Lung (tissue), 12 donors: ENCODE measurements around the gene AMACR. TPM values are rescaled to one million over a fixed set of nuclear protein-coding genes. Genes with fewer than 3 reads are reported as not detected.
A peak's percentile ranks its signal among the peaks of the same experiment; 100 is the strongest.

Source experiments
- ATAC-seq: fragments of 200-7000 bp; cut with Tn5 transposase; one replicate; pipeline ENCODE4 v1.9.1; 2020; ENCODE audit warnings: moderate number of reproducible peaks; ENCODE audit not compliant: insufficient read depth, low FRiP score
- DNase-seq, 3 donors: peaks; one replicate each; pipeline ENCODE4 v3.0.0-alpha.2; 2013 to 2017
- H3K27ac ChIP-seq, 2 donors: one replicate each; pipeline ENCODE4 v1.5.1; 2013; ENCODE audit warnings: mild to moderate bottlenecking in 2 of 2, moderate library complexity in 2 of 2, control low read depth in 1 of 2, inconsistent platforms in 1 of 2, low read depth in 1 of 2, low read length in 1 of 2
- H3K27me3 ChIP-seq, 3 donors: one replicate each; pipeline ENCODE4 v1.5.1; 2013; ENCODE audit warnings: low read length in 2 of 3; ENCODE audit not compliant: control insufficient read depth in 3 of 3, insufficient read depth in 3 of 3
- H3K36me3 ChIP-seq, 4 donors: one replicate each; pipeline ENCODE4 v1.5.1; 2013; ENCODE audit warnings: low read length in 4 of 4, mild to moderate bottlenecking in 1 of 4, moderate library complexity in 1 of 4; ENCODE audit not compliant: control insufficient read depth in 4 of 4, insufficient read depth in 4 of 4
- H3K4me1 ChIP-seq, 5 donors: one replicate each; pipeline ENCODE4 v1.5.1; 2013; ENCODE audit warnings: low read length in 5 of 5, mild to moderate bottlenecking in 2 of 5, moderate library complexity in 1 of 5; ENCODE audit not compliant: control insufficient read depth in 5 of 5, insufficient read depth in 5 of 5
- H3K4me3 ChIP-seq: one replicate; pipeline ENCODE4 v1.5.1; 2013; ENCODE audit warnings: mild to moderate bottlenecking, control low read depth, moderate library complexity
- H3K9ac ChIP-seq, 2 donors: one replicate each; pipeline ENCODE4 v1.5.1; 2013; ENCODE audit warnings: low read length in 2 of 2, control low read depth in 1 of 2; ENCODE audit not compliant: insufficient read depth in 1 of 2
- H3K9me3 ChIP-seq, 4 donors: one replicate each; pipeline ENCODE4 v1.5.1; 2013; ENCODE audit warnings: low read length in 3 of 4, mild to moderate bottlenecking in 1 of 4, moderate library complexity in 1 of 4; ENCODE audit not compliant: control insufficient read depth in 4 of 4, insufficient read depth in 3 of 4
- WGBS, 2 donors: extraction: QIAGEN DNeasy Blood & Tissue Kit; methylation state at CpG; one replicate each; pipeline ENCODE4 v1.1.7; 2013; 5-methylcytosine and 5-hydroxymethylcytosine counted together
- polyA plus RNA-seq, 2 donors: library from polyadenylated mRNA; stranded (reverse); fragments of 200-250 nt; gene quantifications; one replicate each; pipeline ENCODE4 v1.2.1, GENCODE V29; 2013
- total RNA-seq, 2 donors: library from RNA; depleted of rRNA in 1 of 2; stranded (reverse); fragments of >200 nt in 1 of 2; gene quantifications; one replicate each; pipeline ENCODE4 v1.2.1, GENCODE V29; 2014 to 2021
- TF ChIP-seq, protein P1 (sequence below): IDR thresholded peaks from 2 replicates; pipeline ENCODE4 v1.5.1; 2012; ENCODE audit warnings: mild to moderate bottlenecking; ENCODE audit errors: control extremely low read depth, extremely low read depth
- donor health status: control.
- donor health status: control.
- donor health status: Bipolar disorder and iron deficiency.
- donor health status: healthy.
- donor health status: DM: yes; HTN: yes; CAD: no.

The AMACR gene
- total and polyA plus RNA-seq, 4 donors, result 5.9 to 16.1 (median 8.2) TPM

GRCh38 chr5:33973271-33973670, 34.6 kb downstream of the AMACR start:
- 69 to 90% methylated on average over 2 of the region's 2 CpGs for WGBS, 2 donors

GRCh38 chr5:33969572-33970452, 38.0 kb downstream of the AMACR start:
- no peaks in the 10 kb centered on the region for H3K9me3 ChIP-seq
- H3K27ac ChIP-seq, result no peak overlapping the region
- no peak overlapping the region for H3K4me3 ChIP-seq
- WGBS, 2 donors, result 51 to 53% methylated on average over 10 of the region's 10 CpGs
- TF ChIP-seq, protein P1, sequence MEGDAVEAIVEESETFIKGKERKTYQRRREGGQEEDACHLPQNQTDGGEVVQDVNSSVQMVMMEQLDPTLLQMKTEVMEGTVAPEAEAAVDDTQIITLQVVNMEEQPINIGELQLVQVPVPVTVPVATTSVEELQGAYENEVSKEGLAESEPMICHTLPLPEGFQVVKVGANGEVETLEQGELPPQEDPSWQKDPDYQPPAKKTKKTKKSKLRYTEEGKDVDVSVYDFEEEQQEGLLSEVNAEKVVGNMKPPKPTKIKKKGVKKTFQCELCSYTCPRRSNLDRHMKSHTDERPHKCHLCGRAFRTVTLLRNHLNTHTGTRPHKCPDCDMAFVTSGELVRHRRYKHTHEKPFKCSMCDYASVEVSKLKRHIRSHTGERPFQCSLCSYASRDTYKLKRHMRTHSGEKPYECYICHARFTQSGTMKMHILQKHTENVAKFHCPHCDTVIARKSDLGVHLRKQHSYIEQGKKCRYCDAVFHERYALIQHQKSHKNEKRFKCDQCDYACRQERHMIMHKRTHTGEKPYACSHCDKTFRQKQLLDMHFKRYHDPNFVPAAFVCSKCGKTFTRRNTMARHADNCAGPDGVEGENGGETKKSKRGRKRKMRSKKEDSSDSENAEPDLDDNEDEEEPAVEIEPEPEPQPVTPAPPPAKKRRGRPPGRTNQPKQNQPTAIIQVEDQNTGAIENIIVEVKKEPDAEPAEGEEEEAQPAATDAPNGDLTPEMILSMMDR, result peak; percentile 43
- H3K27me3 ChIP-seq, result no peaks in the 10 kb centered on the region
- no peak overlapping the region for H3K9ac ChIP-seq
- peaks cover 0 to 16% (median 4%) of the 10 kb centered on the region in 5 donors for H3K4me1 ChIP-seq
- peak; percentile 52 to 85 (median 71) for DNase-seq
- no peak for ATAC-seq
- no peaks in the 10 kb centered on the region for H3K36me3 ChIP-seq

More at GRCh38 chr5:33973271-33973670, 34.6 kb downstream of the AMACR start:
- Histone ChIP-seq H3K36me3 (no peaks in the 10 kb centered on the region), H3K27me3 (no peaks in the 10 kb centered on the region), H3K4me3 (no peak overlapping the region), H3K4me1 (peaks cover 0 to 19% (median 4%) of the 10 kb centered on the region in 5 donors), H3K9ac (no peak overlapping the region), H3K27ac (no peak overlapping the region), H3K9me3 (no peaks in the 10 kb centered on the region)
- TF ChIP-seq, protein P1, result no peak
- ATAC-seq (no peak), DNase-seq (no peak)

DNA sequence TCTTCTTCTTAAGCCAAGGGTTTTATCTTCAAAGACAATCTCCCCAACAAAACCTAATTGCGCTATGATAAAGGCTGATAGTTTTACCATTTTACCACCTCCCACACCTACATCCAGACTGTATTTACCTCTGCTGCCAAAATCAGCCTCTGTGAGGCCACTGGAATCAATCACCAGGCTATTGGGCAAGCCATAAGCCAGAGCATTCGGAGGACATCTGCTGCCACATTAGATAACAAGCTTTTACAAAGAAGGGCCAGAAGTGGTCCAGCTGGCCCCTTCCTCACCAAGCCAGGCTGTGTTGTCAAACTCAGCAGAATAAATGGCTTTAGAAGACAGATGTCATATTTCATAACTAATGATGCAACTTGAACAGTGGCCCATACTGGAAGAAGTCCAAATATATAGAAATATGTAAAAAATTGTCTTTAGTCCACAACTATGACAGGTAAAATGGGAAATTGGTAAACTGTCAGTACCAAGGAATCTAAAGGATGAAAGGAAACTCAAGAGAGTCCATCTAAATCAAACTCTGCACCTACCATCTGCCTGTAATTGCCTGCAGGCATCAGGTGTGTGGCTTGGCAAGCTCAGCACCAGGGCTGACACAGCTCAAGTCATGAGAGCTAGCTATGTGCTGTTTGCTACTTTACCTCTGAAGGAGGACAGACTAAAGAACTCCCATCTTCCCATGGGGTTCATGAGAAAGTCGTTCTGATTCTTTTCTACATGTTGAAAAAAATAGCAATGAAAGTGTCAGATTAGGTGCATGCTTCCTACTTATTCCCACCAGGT, 39.4 kb downstream of the AMACR start:
- H3K4me1 ChIP-seq, result peaks cover 0 to 15% (median 4%) of the 10 kb centered on the region in 5 donors
- 70 to 85% methylated on average over 3 of the region's 3 CpGs for WGBS, 2 donors
- no peaks in the 10 kb centered on the region for H3K9me3 ChIP-seq
- peaks cover 0 to 2% (median 0%) of the 10 kb centered on the region in 3 donors for H3K27me3 ChIP-seq
- H3K36me3 ChIP-seq, result no peaks in the 10 kb centered on the region
- H3K9ac ChIP-seq, result no peak overlapping the region
- TF ChIP-seq, protein P1, result no peak
- no peak overlapping the region for H3K4me3 ChIP-seq
- no peak overlapping the region for H3K27ac ChIP-seq
- ATAC-seq (no peak), DNase-seq (peak; percentile 54 to 86 (median 77))
